ENCODE data around the gene HSPA5.
A peak's percentile ranks its signal among the peaks of the same experiment; 100 is the strongest.
"Not testable (repeated sequence)": the region's sequence is repeated elsewhere in the genome, so short reads cannot be mapped to it uniquely, and the experiment has no call there.

The HSPA5 gene

DNA sequence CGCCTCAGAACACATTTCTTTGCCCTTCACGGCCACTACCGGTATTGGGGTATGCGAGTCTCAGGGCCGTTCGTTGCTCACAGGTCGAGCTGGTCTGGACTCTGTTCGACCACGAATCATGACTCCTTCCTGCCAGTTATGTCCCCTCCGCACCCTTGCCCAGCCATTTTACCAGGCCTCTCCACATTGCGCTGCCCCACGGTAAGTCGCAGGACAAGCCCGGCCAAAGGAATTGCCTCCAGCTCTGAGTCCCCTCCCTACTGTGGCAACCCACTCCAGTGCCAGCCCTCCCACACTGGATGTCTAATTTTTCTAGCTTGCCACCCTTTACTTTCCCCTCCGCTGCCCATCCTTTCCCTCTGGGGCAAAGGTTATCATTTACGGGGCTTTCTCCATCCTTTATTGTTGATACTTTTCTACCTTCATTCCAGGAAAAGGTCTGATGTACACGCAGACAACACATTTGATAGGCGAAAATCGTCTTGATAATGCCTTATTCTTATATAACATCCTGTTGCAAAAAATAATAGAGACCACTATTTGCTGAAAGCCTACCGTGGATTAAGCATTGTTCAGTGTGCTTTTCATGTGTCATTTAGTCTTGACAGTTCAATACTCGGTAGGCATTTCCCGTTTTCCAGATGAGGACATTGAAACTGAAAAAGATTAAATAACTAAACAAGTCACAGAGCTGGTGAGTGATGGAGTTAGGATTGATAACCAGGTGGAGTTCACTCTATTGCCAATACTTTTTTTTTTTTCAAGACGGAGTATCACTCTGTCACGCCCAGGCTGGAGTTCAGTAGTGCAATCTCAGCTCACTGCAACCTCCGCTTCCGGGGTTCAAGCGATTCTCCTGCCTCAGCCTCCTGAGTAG lies 958 bp upstream of the HSPA5 start:
- no peak for DNase-seq

DNA sequence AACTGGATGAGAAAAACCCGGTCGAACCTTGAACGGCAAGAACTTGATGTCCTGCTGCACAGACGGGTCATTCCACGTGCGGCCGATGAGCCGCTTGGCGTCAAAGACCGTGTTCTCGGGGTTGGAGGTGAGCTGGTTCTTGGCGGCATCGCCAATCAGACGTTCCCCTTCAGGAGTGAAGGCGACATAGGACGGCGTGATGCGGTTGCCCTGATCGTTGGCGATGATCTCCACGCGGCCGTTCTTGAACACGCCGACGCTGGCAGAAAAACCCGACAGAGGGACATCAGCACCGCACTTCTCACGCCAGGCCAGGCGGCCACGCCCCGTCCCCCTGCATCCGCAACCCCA lies 519 bp downstream of the HSPA5 start:
- peak; percentile 30 for DNase-seq

DNA sequence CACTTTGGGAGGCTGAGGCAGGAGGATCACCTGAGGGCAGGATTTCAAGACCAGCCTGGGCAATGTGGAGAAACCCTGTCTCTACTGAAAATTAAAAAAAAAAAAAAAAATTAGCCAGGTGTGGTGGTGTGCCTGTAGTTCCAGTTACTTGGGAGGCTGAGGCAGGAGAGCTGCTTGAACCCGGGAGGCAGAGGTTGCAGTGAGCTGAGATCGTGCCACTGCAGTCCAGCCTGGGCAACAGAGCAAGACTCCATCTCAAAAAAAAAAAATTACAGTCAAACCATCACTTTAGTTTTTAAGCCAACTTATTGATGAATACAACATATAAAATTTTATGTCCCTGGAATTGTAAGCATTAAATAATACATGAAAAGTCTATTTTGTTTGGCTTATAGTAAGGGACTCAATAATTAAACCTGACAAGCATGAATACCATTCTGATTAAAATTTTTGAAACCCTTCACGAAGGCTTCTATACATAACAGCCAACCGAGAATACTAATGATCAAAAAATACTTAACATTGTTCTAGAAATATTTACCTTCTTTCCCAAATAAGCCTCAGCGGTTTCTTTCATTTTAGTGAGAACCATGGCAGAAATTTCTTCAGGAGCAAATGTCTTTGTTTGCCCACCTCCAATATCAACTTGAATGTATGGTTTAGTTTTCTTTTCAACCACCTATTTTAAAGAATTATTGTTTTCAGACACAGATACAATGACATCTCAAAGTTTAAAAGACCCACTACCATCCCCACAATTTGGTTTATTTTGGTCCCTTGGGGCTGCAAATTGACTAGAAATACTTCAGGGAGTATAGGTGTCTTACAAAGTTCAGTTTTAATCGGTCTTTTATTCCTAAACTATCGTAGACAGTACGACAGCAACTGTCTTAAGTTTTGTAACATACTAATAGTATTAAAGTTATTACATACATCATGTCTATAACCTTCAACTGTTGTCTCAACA lies 1.2 kb downstream of the HSPA5 start:
- no peak for DNase-seq

DNA sequence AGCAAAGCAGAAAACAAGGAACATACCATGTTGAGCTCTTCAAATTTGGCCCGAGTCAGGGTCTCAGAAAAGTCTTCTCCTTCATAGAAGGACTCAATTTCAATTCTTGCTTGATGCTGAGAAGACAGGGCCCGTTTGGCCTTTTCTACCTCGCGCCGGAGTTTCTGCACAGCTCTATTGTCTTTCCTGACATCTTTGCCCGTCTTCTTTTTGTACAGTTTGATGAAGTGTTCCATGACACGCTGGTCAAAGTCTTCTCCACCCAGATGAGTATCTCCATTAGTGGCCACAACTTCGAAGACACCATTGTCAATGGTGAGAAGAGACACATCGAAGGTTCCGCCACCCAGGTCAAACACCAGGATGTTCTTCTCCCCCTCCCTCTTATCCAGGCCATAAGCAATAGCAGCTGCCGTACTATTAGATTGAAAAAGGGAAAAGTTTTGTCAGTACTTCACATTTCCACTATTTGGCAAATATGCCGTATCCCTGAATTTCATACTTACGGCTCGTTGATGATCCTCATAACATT lies 2.2 kb downstream of the HSPA5 start:
- DNase-seq, result no peak

DNA sequence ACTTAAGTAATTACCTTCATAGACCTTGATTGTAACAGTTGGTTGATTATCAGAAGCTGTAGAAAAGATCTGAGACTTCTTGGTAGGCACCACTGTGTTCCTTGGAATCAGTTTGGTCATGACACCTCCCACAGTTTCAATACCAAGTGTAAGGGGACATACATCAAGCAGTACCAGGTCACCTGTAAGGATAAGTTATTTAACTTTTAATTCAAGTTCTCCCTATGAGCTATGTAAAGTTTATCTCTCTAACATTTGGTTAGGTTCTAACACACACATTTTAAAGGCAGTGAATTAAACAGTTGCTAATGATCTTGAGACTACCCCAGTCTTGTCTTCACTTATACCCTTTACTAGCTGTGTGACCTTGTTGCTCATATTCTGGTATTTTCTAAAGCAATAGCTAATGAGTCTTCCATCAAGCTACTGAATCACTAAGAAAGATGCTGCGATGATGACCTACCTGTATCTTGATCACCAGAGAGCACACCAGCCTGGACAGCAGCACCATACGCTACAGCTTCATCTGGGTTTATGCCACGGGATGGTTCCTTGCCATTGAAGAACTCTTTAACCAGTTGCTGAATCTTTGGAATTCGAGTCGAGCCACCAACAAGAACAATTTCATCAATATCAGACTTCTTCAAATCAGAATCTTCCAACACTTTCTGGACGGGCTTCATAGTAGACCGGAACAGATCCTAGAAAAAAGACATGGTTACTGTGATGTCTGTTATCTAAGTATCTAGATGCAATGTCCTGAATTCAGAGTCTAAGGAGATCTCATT lies 2.8 kb downstream of the HSPA5 start:
- no peak for DNase-seq

DNA sequence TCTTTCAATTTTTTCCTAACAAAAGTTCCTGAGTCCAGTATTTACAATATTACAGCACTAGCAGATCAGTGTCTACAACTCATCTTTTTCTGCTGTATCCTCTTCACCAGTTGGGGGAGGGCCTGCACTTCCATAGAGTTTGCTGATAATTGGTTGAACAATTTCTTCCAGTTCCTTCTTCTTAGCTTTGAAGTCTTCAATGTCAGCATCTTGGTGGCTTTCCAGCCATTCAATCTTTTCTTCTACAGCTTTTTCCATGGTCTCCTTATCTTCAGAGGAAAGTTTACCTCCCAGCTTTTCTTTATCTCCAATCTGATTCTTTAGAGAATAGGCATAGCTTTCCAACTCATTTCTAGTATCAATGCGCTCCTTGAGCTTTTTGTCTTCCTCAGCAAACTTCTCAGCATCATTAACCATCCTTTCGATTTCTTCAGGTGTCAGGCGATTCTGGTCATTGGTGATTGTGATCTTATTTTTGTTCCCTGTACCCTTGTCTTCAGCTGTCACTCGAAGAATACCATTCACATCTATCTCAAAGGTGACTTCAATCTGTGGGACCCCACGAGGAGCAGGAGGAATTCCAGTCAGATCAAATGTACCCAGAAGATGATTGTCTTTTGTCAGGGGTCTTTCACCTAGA lies 4.5 kb downstream of the HSPA5 start:
- not testable (repeated sequence) for DNase-seq

DNA sequence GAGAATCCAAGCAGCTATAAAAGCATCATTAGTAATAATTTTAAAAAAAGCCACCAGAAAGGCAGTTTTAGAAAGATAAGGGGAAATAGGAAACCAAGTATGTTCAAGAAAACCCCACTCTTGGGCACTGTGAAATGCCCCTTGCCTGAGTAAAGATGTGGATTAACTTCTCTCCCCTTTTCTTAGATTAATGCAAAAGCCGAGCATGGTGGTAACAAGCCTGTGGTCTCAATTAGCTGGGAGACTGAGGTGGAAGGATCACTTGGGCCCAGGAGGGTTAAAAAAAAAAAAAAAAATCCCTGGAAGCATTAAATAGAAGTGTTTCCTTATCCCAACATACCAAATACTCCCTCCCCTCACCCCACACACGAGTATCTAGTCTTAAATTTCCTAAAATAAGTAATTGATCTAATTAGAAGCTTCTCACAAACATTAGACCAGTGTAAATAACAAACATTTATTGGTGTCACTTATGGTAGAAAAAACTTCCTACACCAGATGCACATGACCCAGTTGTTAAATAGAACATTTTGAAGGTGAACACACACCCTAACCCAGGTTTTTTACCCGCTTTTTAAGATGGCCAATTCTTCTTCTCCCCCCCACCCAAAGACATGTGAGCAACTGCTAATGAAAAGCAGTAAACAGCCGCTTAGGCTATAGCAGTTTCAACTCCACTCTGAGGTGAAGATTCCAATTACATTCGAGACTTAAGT lies 5.2 kb downstream of the HSPA5 start:
- DNase-seq, result no peak

DNA sequence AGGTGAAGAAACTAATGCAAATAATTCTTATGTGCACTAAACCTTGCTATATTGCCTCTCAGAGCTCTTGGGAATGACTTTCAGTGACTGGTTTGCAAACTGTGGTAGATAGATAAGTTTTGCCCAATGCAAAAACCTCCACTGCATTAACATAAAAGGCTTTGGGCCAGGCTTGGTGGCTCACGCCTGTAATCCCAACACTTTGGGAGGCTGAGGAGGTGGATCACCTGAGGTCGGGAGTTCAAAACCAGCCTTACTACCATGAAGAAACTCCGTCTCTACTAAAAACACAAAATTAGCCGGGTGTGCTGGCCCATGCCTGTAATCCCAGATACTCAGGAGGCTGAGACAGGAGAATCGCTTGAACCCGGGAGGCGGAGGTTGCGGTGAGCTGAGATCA lies 7.0 kb downstream of the HSPA5 start:
- DNase-seq, result not testable (repeated sequence)

DNA sequence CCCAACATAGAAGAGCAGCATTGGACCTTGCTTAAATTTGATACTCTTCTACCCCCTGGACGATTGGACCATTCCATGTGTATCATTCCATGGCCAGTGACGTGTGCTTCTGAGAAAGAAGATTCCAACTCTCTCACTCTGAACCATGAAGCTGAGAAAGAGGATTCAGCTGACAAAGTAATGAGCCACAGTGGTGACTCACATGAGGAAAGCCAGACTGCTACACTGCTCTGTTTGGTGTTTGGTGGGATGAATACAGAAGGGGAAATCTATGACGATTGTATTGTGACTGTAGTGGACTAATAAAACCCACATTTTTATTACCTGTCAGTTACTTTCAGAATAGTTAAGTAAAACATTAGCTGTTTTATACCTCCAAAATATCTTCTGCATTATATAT lies 7.5 kb downstream of the HSPA5 start:
- peak; percentile 98 for DNase-seq

DNA sequence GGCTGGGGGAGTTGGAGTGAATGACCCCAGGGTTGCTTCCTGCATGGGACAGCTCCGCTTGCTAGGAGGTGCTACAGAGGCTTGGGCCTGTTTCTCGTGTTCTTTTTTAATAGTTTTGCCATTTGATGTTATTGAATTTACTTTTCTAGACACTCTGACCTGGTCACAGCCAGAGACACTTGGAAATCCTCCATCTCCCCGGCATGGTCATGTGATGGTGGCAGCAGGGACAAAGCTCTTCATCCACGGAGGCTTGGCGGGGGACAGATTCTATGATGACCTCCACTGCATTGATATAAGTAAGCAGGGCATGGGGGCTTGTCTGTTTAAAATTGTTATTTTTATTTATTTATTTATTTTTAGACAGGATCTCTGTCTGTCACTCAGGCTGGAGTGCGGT lies 13.4 kb downstream of the HSPA5 start:
- no peak for DNase-seq

DNA sequence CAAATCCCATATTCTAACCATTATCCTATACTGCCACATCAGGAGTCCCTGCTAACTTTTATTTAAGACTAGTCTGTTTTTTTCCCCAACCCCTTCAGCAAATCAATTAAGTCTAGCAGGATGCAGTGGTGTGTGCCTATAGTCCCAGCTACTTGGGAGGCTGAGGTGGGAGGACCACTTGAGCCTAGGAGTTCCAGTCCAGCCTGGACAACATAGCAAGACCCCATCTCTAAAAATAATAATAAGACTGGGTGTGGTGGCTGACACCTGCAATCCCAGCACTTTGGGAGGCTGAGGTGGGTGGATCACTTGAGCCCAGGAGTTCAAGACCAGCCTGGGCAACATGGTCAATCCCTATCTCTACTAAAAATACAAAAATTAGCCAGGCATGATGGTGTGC lies 16.3 kb downstream of the HSPA5 start:
- not testable (repeated sequence) for DNase-seq

DNA sequence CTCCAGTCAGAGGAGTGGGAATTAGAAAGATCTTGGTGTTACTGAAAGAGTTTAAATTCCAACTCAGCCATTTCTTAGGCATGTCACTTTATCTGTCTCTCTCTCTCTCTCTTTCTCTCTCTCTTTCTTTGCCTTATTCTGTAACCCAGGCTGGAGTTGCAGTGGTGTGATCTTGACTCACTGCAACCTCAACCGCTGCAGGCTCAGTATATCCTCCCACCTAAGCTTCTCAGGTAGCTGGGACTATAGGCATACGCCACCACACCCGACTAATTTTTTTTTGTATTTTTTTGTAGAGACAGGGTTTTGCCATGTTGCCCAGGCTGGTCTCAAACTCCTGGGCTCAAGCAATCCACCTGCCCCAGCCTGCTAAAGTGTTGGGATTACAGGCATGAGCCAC lies 22.5 kb downstream of the HSPA5 start:
- no peak for DNase-seq

DNA sequence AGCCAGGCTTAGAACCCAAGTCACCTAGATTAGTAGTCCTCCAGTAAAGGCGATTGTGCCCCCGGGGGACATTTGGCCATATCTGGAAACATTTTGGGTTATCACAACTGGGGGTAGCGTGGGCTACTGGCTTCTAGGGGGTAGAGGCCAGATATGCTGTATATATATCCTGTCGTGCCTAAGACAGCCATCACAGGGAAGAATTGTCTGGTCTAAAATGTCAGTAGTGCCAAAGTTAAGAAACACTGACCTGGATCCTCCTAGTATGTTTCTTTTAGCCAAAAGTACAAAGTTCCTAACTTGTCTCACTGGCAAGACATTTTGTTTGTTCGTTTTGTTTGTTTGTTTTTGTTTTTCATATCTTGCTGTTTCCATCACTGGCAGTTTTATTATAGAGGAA lies 27.0 kb downstream of the HSPA5 start:
- DNase-seq, result no peak

DNA sequence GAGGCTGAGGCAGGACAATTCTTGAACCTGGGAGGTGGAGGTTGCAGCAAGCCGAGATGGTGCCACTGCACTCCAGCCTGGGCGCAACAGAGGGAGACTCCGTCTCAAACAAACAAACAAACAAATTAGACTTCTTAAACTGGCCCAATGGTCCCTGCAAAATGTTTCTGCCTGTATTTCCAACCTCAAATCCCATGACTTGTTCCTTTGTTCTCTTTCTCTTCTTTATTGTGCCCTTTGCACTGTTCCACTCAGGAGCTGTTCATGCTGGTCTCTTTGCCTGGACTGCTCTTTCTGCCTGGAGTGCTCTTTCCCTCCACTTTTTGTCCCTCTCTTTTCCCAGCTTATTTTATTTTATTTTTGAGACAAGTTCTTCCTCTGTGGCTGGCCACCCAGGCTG lies 36.7 kb downstream of the HSPA5 start:
- DNase-seq, result no peak

DNA sequence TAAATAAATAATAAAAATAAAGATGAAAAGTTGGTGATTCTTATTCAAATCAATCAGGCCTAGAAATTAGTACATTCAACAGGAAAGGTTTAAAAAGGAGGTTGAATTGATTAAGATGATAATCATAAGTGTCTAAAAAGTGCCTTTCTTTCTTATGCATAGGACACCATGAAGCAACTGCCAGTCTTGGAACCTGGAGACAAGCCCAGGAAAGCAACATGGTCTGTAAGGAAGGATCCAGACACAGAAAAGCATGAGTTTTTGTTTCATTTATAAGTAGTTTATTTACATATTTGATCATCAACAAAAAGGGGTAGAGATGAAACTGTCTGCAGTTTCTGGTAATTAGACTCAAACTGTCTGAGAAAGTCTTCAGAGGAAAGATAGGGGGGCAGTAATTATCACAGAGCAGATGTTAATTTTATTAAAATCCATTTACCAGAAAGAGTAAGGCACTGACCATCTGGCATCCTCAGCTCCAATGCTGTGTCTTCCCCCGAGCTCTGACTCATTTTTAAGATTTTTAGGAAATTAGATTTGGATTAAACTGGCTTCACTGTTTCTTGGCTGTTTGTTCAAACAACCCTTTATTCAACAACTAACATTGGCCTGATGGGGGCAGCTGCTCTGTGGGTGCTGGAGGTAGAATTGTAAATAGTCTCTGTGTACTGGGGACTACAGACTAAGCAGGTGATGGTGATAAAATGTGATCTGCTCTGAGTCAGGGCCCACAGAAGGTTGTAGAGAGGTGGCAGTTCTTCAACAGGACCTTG lies 38.1 kb downstream of the HSPA5 start:
- DNase-seq, result no peak

DNA sequence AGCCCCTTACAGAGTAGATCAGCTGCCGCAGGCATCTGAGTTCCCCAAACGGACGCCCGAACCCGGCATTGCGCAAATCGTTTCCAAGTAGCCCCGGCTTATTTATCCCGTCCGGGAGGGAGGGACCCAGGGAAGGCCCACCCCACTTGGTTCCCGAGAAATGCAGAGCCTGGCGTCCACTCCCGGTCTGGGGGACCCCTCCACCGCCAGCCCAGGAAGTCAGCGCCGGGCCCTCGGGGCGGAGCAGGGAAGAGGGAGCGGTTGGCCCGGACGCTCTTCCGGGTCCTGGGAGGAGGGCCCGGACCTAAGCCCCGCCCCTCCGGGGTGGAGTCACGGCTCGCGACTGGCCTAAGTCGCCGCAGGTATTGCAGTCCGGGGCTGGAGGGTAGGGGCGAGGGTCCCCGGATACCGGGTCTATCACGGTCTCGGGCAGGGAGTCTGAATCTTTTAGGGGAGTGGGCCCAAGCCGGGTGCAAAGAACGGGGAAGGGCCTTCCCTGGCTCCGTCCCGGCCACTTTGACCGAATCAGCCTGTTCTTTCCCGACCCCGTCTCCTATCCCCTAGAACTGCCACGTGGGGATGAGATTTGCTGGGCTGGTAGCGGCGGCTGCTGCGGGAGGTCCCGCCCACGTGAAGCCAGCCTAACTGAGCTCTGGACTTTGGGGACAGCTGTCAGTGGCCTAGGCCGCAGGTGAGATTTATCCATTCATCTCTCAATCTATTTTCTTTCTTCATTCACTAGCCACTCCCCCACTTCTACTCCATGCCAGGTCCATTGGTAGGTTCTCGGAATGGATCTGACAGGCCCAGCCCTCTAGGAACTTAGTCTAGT lies 40.7 kb downstream of the HSPA5 start, which contains the start of gene RABEPK:
TSS of gene RABEPK (plus strand) at position 327 of the 832 bp plus-strand sequence. CDS start 2,472 bp downstream, outside the sequence.
- peak; percentile 94 for DNase-seq

DNA sequence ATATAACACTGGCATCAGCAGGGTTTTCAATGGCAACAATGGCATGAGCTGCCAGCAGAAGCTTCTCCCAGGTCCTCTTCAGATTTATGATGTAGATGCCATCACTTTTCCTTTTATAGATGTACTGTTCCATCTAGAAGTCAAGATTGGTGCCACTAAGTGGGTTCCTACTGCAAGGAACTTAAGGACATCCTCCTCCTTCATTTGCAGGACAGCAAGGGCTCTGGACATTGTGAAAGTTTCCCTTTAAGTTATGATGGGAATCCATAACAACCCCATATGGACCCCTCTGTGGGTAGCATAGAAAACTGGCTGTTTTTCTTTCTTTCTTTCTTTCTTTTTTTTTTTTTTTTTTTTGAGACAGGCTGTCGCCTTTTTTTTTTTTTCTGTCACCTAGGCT lies 45.6 kb downstream of the HSPA5 start:
- not testable (repeated sequence) for DNase-seq

DNA sequence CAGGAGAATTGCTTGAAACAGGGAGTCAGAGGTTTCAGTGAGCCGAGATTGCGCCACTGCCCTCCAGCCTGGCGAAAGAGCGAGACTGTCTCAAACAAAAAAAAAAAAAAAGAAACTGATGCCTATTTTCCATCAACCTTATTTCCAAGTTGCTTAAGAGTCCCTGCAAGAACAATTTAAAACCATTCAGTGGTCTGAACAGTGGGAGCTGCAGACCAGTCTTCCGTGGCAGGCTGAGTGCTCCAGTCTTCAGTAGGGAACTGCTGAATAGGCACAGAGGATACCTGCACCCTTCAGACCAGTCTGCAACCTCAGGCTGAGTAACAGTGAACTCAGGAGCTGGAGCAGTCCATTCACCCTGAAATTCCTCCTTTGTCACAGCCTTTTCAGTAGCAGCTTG lies 46.7 kb downstream of the HSPA5 start:
- DNase-seq, result not testable (repeated sequence)

DNA sequence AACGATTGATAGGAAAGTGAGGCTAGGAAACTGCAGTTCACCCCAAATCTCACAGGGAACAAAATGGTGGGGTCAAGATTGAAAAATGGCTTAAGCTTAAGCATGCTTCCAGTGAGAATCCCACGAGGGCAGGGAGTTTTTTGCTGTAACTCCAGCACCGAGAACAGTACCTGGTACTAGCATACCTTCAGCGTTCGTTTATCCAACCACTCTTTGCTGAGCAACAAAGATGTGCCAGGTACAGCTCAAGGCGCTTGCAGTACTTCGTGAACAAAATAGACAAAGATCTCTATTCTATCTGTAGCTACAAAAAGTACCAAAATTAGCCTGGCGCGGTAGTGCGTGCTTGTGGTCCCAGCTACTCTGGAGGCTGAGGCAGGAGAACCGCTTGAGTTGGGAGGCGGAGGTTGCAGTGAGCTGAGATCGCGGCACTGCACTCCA lies 50.8 kb downstream of the HSPA5 start:
- no peak for DNase-seq

Data from fibroblast of skin of back (primary cell).